Uterus (tissue), 4 donors: ENCODE measurements around the gene PNCK. TPM values are rescaled to one million over a fixed set of nuclear protein-coding genes. Genes with fewer than 3 reads are reported as not detected.

ENCODE experiments used
- DNase-seq, 2 donors: peaks; one replicate each; pipeline ENCODE4 v3.0.0-alpha.2; 2019 to 2020
- H3K27ac ChIP-seq, 2 donors: fragments of 200-600 bp; sonication (generic); 1 replicate in 1 of 2; 2 replicates in 1 of 2; pipeline ENCODE4 v1.5.1; 2016 to 2018
- H3K27me3 ChIP-seq, 2 donors: fragments of 200-600 bp; sonication (generic); one replicate each; pipeline ENCODE4 v1.5.1; 2018 to 2019; ENCODE audit warnings: control low read depth in 1 of 2
- H3K36me3 ChIP-seq, 2 donors: fragments of 200-600 bp; sonication (generic); one replicate each; pipeline ENCODE4 v1.5.1; 2019; ENCODE audit warnings: control low read depth in 1 of 2
- H3K4me1 ChIP-seq, 2 donors: fragments of 200-600 bp; sonication (generic); one replicate each; pipeline ENCODE4 v1.5.1; 2018 to 2019; ENCODE audit warnings: control low read depth in 1 of 2
- H3K4me3 ChIP-seq, 2 donors: fragments of 200-600 bp; sonication (generic); 1 replicate in 1 of 2; 2 replicates in 1 of 2; pipeline ENCODE4 v1.5.1; 2018 to 2019; ENCODE audit warnings: mild to moderate bottlenecking in 1 of 2
- H3K9me3 ChIP-seq, 2 donors: fragments of 200-600 bp; sonication (generic); one replicate each; pipeline ENCODE4 v1.5.1; 2019; ENCODE audit warnings: control low read depth in 1 of 2
- CTCF ChIP-seq, 4 experiments: fragments of 200-600 bp in 2 of 4; fragments of 450-650 bp in 2 of 4; sonication (generic) in 2 of 4; IDR thresholded peaks; one replicate each; pipeline ENCODE4 v1.5.1; 2016 to 2019; ENCODE audit warnings: antibody characterized with exemption in 4 of 4, mild to moderate bottlenecking in 2 of 4, moderate library complexity in 1 of 4
- POLR2A ChIP-seq, 2 donors: fragments of 450-650 bp; IDR thresholded peaks; one replicate each; pipeline ENCODE4 v1.6.1; 2016; ENCODE audit warnings: antibody characterized with exemption in 2 of 2, mild to moderate bottlenecking in 1 of 2, moderate library complexity in 1 of 2
- intact Hi-C: fragments of 100-400 bp; cut with DNase I; formaldehyde crosslinking; loops from one replicate; pipeline ENCODE4 v1.15.1; 2023; ENCODE audit warnings: low total_unique reads
- total RNA-seq, 4 donors: library from RNA; depleted of rRNA in 3 of 4; stranded (reverse); fragments of >200 nt in 3 of 4; gene quantifications; one replicate each; pipeline versions ENCODE4 v1.1.0 to v1.2.4, GENCODE V29; 2014 to 2023
- donor health status: DM: yes; HTN: yes; CAD: no.

PNCK gene
- total RNA-seq, 4 donors from 2014 or later = 1.8 to 8.5 (median 5.9) TPM; not detected in 1

GRCh38 chrX:153704021-153704526 is 30.5 kb upstream of the PNCK start:
- no peak overlapping the region for H3K27ac ChIP-seq
- TF ChIP-seq CTCF (IDR thresholded peaks at IDR 0.05) (no peak), POLR2A (IDR thresholded peaks at IDR 0.05) (no peak)
- no peaks in the 10 kb centered on the region for H3K27me3 ChIP-seq
- H3K4me3 ChIP-seq = no peak overlapping the region
- peaks cover 0 to 3% of the 10 kb centered on the region in 2 donors for H3K4me1 ChIP-seq
- H3K9me3 ChIP-seq = no peaks in the 10 kb centered on the region
- H3K36me3 ChIP-seq = no peaks in the 10 kb centered on the region
- DNase-seq = no peak
- intact Hi-C loops = no loop called here

DNA sequence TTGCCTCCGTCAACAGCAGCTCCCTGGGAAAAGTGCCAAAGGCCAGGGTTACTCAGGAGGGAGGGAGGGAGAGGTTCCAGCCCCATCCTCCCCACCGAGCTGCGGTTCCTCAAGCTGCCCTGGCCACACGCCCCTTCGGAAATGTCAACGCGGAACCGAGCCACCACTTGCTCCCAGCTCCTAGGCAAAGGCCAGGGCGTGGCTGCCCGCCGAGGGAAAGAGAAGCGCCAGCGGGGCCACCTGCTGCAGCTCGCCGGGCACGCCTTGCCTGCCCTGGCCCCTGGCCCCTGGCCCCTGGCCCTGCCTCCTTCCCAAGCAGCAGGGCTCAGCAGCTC is 29.4 kb upstream of the PNCK start:
- TF ChIP-seq POLR2A (IDR thresholded peaks at IDR 0.05) = no peak
- no peak for TF ChIP-seq CTCF (IDR thresholded peaks at IDR 0.05)
- Histone ChIP-seq H3K36me3 (no peaks in the 10 kb centered on the region), H3K4me3 (no peak overlapping the region), H3K4me1 (peaks cover 0 to 3% of the 10 kb centered on the region in 2 donors), H3K27ac (peak overlapping the region in 1 of 2 donors; percentile 20), H3K27me3 (no peaks in the 10 kb centered on the region), H3K9me3 (no peaks in the 10 kb centered on the region)
- intact Hi-C loops = no loop called here
- peak; percentile 53 to 66 for DNase-seq

GRCh38 chrX:153702336-153703035 is 28.9 kb upstream of the PNCK start:
- H3K27ac ChIP-seq = no peak overlapping the region
- no peaks in the 10 kb centered on the region for H3K27me3 ChIP-seq
- intact Hi-C loops = no loop called here
- peaks cover 0 to 3% of the 10 kb centered on the region in 2 donors for H3K4me1 ChIP-seq
- H3K9me3 ChIP-seq = no peaks in the 10 kb centered on the region
- no peak for DNase-seq
- no peak overlapping the region for H3K4me3 ChIP-seq
- no peaks in the 10 kb centered on the region for H3K36me3 ChIP-seq
- no peak for TF ChIP-seq POLR2A (IDR thresholded peaks at IDR 0.05)
- no peak for TF ChIP-seq CTCF (IDR thresholded peaks at IDR 0.05)

DNA sequence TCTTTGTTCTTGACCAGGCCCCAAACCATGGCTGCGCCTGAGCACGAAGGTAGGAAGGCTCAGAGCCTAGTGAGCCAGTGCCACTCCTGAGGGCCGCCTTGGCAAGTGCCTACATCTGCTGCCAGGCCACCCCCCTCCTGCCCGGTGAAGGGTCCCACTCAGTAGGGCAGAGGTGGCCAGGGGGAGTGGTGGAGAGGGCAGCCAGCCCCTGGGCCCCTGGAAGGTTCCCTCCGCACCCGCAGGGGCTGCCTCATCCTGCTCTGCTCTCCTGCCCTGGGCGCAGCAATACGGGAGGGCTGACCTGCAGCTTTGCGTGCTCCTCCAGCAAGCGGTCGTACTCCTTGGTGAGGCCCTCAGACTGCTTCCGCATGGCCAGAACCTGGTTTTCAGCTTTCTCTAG is 28.1 kb upstream of the PNCK start:
- Histone ChIP-seq H3K27me3 (no peaks in the 10 kb centered on the region), H3K4me3 (no peak overlapping the region), H3K9me3 (no peaks in the 10 kb centered on the region), H3K4me1 (peaks cover 0 to 3% of the 10 kb centered on the region in 2 donors), H3K36me3 (no peaks in the 10 kb centered on the region), H3K27ac (no peak overlapping the region)
- DNase-seq = no peak
- TF ChIP-seq CTCF (IDR thresholded peaks at IDR 0.05) (no peak), POLR2A (IDR thresholded peaks at IDR 0.05) (no peak)
- intact Hi-C loops = no loop called here

- Histone ChIP-seq H3K4me1 (peaks cover 0 to 3% of the 10 kb centered on the region in 2 donors), H3K36me3 (no peaks in the 10 kb centered on the region), H3K27ac (no peak overlapping the region), H3K4me3 (no peak overlapping the region), H3K27me3 (no peaks in the 10 kb centered on the region), H3K9me3 (no peaks in the 10 kb centered on the region)
- DNase-seq = no peak
- intact Hi-C loops = no loop called here
- TF ChIP-seq POLR2A (IDR thresholded peaks at IDR 0.05) = no peak
- TF ChIP-seq CTCF (IDR thresholded peaks at IDR 0.05) = no peak
Observed at GRCh38 chrX:153700967-153701366, 27.4 kb upstream of the PNCK start.
